Panc1 (cell line): ENCODE measurements around the gene SPRED3.
"Not testable (repeated sequence)": the region's sequence is repeated elsewhere in the genome, so short reads cannot be mapped to it uniquely, and the experiment has no call there.

Source experiments
- CTCF ChIP-seq: fragments of 450-650 bp; IDR thresholded peaks from 2 replicates; pipeline ENCODE4 v1.5.1; 2017; ENCODE audit warnings: mild to moderate bottlenecking
- POLR2AphosphoS5 ChIP-seq: IDR thresholded peaks from 2 replicates; pipeline ENCODE4 v1.6.1; 2012; ENCODE audit warnings: mild to moderate bottlenecking, low read depth, low read length, moderate library complexity
- REST ChIP-seq, 2 experiments: IDR thresholded peaks; 2 replicates each; pipeline ENCODE4 v1.6.1; 2011 to 2012; ENCODE audit warnings: low read depth in 2 of 2, control low read depth in 1 of 2, low read length in 1 of 2, mild to moderate bottlenecking in 1 of 2, moderate library complexity in 1 of 2; ENCODE audit not compliant: insufficient read depth in 1 of 2

- not testable (repeated sequence) for TF ChIP-seq CTCF; REST (IDR thresholded peaks at IDR 0.05; ENCODE audit: insufficient read depth in 1 of 2, low read depth in 2 of 2, low read length in 1 of 2); POLR2AphosphoS5
Measured at GRCh38 chr19:38427035-38427677, 38.7 kb downstream of the SPRED3 start.
